ENCODE data around the gene AK3.

GRCh38 chr9:4727593-4727992 lies 13.4 kb downstream of the AK3 start:
- TF ChIP-seq EZH2 (IDR thresholded peaks at IDR 0.05; ENCODE audit: insufficient read depth, poor library complexity, severe bottlenecking) (no peak), EZH2phosphoT487 (IDR thresholded peaks at IDR 0.05; ENCODE audit: insufficient read depth, low read depth) (no peak)
